Measurements from ENCODE around the gene CHST8.

DNA sequence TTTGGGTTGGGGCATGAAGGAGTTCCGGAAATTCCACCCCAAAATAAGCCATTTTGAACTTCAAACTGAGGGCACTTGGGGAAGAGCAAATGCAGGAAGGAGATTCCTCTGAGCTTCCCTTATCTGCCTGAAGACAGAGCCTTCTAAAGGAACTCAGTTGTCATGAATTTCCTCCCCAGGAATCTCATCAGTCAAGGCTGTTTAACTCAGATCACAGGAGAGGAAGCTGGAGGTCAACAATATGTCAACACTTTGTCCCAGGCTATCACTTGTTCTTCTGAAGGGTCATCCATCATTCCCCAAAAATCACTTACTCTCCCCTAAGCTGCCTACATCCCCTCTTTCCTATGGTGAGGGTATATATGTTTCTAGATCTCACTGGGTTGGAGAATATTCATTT lies 26.0 kb upstream of the CHST8 start:
- TF ChIP-seq POLR2A (IDR thresholded peaks at IDR 0.05), result no peak
- TF ChIP-seq, protein P1, sequence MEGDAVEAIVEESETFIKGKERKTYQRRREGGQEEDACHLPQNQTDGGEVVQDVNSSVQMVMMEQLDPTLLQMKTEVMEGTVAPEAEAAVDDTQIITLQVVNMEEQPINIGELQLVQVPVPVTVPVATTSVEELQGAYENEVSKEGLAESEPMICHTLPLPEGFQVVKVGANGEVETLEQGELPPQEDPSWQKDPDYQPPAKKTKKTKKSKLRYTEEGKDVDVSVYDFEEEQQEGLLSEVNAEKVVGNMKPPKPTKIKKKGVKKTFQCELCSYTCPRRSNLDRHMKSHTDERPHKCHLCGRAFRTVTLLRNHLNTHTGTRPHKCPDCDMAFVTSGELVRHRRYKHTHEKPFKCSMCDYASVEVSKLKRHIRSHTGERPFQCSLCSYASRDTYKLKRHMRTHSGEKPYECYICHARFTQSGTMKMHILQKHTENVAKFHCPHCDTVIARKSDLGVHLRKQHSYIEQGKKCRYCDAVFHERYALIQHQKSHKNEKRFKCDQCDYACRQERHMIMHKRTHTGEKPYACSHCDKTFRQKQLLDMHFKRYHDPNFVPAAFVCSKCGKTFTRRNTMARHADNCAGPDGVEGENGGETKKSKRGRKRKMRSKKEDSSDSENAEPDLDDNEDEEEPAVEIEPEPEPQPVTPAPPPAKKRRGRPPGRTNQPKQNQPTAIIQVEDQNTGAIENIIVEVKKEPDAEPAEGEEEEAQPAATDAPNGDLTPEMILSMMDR (IDR thresholded peaks at IDR 0.05), result no peak
- no peak for TF ChIP-seq POLR2AphosphoS5 (IDR thresholded peaks at IDR 0.05; ENCODE audit: insufficient read depth in 1 of 2, low read depth in 1 of 2)
